GM10266 (cell line): ENCODE data around the gene STXBP6.

Source experiments
- DNase-seq: peaks from one replicate; pipeline ENCODE4 v3.0.0; 2012; ENCODE audit errors: extremely low spot score
- TF ChIP-seq, protein P1 (sequence below): IDR thresholded peaks from 2 replicates; pipeline ENCODE4 v1.5.1; 2012; ENCODE audit warnings: mild to moderate bottlenecking, low read depth; ENCODE audit not compliant: control insufficient read depth, insufficient read depth; ENCODE audit errors: missing control alignments

STXBP6 gene

DNA sequence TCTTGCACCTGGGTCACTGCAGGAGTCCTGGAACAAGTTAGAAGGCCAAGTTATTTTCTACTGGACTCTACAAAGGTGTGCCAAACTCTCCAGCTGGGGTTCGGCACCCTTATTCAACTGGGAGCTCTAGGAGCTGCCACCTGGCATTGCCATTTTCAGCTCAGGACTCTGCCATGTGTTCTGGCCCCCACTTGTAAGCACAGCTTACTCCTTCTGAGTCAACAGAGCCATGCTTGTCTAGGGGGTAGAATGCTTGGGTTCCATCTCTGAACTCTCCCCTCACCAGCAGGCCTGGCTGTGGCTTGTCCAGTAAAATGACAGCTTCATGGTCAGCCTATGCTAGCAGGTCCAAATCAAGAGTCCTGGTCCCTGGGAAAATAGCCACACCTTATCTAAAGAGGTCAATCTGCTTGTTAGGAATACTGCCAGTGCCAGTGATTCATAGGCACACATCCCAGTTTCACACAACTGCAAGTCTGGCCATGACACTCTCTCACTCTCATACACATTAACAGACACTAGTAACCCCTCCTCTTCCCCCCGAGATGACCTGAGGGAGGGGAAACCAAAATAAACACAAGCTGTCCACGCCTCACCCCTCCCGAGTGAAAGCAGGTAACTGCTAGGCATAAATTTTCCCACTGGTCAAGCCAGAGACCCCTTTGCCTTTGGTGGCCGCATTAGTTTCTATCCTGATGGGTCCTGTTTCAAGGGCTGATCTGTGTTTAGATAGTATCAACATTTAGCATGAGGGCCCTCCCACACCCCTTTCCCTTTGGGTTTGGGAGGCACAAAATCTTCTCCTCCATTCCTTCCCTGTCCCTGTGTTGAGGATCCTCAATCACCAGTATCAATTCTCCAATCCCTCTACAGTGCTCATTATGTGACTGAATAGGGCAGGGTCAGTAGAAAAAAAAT is 233.7 kb downstream of the STXBP6 start:
- TF ChIP-seq, protein P1, sequence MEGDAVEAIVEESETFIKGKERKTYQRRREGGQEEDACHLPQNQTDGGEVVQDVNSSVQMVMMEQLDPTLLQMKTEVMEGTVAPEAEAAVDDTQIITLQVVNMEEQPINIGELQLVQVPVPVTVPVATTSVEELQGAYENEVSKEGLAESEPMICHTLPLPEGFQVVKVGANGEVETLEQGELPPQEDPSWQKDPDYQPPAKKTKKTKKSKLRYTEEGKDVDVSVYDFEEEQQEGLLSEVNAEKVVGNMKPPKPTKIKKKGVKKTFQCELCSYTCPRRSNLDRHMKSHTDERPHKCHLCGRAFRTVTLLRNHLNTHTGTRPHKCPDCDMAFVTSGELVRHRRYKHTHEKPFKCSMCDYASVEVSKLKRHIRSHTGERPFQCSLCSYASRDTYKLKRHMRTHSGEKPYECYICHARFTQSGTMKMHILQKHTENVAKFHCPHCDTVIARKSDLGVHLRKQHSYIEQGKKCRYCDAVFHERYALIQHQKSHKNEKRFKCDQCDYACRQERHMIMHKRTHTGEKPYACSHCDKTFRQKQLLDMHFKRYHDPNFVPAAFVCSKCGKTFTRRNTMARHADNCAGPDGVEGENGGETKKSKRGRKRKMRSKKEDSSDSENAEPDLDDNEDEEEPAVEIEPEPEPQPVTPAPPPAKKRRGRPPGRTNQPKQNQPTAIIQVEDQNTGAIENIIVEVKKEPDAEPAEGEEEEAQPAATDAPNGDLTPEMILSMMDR = no peak
- DNase-seq = no peak

GRCh38 chr14:24815543-24815942 is 234.4 kb downstream of the STXBP6 start:
- no peak for DNase-seq
- TF ChIP-seq, protein P1 = no peak

GRCh38 chr14:24814944-24815343 is 235.0 kb downstream of the STXBP6 start:
- DNase-seq = no peak
- TF ChIP-seq, protein P1 = no peak

GRCh38 chr14:24814346-24814745 is 235.6 kb downstream of the STXBP6 start:
- no peak for DNase-seq
- TF ChIP-seq, protein P1 = no peak

GRCh38 chr14:24813819-24814259 is 236.1 kb downstream of the STXBP6 start:
- TF ChIP-seq, protein P1 = no peak
- DNase-seq = no peak

DNA sequence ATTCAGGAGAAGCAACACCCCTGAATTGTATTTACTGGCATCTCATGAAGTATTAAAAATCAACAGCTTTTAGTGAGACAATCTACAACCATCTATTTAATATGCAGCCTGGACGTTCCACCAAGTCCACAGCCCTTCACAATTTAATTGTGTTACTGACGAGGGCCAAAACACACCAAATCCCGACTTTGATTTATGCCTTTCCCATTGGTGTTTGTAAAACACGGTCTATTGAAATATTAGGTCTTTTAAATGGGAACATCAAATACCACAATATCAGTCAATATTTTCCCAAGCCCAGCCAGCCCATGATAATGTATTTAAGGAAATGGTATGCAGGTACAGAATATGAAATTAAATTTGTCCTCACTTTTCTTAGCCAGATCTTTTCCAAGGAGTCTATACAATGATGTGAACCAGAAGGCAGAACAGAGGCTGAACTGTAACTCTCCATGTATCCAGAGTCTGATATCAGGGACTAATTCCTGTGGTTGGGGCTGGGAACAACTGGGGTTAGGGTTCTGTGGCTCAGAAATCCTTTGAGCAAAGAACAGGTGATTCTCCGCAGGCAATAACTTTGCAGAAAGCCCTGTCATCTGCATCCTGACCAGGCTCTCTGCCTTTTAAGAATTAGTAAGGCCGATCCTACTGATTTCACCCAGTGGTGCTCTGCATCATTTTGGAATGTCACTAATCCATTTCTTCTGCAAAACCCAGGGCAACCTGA is 236.7 kb downstream of the STXBP6 start:
- TF ChIP-seq, protein P1 = no peak

GRCh38 chr14:24809135-24809534 is 240.8 kb downstream of the STXBP6 start:
- TF ChIP-seq, protein P1 = no peak
- no peak for DNase-seq

More for the DNA sequence above, 236.7 kb downstream of the STXBP6 start:
- DNase-seq = no peak
